SIG-M5 treated with dmso at 0.1 percent for 504 hours (cell line): Measurements from ENCODE around the gene RAB43.

Experiments
- DNase-seq: peaks from one replicate; lab custom pipeline; 2025; ENCODE audit not compliant: unreplicated experiment; lab: John Stamatoyannopoulos, UW

Gene RAB43

DNA sequence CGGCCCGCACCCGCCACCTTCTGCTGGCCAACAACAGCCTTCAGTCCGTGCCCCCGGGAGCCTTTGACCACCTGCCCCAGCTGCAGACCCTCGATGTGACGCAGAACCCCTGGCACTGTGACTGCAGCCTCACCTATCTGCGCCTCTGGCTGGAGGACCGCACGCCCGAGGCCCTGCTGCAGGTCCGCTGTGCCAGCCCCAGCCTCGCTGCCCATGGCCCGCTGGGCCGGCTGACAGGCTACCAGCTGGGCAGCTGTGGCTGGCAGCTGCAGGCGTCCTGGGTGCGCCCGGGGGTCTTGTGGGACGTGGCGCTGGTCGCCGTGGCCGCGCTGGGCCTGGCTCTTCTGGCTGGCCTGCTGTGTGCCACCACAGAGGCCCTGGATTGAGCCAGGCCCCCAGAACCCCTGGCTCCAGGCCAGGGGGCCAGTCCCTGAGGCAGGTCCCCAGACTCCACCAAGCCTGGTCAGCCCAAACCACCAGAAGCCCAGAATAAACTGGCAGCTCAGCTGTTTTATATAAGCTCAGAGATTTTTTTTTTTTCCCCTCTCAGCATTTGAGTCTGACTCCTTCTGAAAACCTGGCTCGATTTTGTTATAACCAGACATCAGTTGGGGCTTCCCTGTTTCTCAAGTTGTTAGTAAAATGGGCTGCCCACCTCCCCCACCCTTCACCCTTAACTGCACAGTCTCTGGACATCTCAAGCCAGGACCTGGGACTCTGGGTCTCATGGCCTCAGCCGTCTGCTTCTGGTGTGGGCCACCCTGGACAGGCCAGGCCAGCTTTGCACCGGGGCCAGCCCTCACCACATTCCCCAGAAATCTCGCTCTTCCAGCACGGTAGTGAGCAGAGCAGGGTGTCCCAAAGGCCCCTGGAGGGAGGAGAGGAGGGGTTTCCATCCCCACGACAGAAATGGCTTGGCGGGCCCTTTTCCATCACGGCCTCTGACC, 59.4 kb downstream of the RAB43 start:
- no peak for DNase-seq

DNA sequence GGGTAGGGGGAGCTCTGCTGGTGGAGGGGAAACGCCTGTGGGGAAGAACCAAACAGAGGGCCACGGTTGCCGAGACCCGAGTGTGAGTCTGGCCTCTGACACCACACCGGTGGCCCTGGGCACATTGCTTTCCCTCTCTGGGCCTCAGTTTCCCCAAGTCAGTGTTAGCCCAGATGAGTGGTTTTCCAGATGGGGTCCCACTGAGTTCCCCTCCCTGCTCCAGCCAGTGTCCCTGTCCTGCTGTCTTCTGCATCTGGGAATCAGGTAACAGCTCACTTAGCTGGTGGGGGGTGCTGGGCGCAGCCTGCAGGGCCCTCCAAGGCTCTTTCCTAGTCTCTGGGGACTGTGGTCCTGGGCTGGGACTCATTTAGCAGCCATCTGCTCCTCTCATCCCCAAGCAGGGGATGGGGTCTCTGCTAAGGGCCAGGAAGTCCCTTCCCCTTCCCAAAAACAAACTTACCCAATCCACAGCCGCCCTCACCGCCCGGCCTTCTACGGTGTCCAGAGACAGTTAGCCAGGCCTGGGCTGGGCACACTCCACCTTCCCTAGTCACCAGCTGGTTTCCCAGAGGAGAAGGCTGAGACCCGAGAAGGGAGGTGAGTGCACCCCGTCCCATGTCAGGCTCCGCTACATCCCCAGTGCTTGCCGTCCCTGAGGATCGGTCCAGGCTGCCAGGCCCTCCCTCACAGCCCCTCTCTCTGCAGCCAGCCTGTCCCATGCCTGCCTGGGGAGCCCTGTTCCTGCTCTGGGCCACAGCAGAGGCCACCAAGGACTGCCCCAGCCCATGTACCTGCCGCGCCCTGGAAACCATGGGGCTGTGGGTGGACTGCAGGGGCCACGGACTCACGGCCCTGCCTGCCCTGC, 60.3 kb downstream of the RAB43 start:
- DNase-seq, result no peak

DNA sequence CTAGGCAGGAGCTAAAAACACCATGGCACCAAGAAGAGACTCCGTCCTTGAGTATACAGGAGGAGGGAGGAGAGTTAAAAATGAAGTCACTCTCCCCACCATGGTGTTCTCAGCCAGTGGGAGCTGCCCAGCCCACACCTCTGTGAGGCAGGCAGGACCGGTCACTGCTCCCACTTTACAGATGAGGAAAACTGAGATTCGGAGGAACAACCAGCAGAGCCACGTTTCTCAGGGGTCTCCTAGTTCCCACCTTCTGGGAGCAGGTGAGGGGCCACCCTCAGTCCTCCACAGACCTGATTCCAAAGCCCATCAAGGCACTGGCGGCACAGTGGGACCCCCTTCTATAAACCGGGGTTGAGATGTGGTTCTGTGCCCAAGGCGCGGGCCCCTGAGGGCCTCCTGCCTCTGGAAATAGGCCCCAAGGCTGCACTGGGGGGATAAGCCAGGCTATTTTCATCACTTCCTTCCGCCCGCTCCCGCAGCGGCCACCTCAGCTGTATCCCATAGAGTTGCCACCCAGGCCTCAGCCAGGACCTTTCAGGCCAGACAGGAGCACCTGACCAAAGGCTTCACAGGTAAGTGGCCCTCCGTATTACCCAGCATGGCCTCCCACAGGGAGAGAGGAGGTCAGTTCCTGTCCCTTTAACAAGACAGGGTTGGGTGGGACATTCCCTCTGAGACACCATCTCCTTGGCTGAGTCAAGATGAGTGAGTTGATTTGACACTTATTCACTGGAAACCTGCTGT, 61.2 kb downstream of the RAB43 start, which contains the start of gene GP9:
TSS of gene GP9 (plus strand) at position 504 of the 747 bp plus-strand sequence. CDS start 961 bp downstream, outside the sequence.
- DNase-seq, result no peak

DNA sequence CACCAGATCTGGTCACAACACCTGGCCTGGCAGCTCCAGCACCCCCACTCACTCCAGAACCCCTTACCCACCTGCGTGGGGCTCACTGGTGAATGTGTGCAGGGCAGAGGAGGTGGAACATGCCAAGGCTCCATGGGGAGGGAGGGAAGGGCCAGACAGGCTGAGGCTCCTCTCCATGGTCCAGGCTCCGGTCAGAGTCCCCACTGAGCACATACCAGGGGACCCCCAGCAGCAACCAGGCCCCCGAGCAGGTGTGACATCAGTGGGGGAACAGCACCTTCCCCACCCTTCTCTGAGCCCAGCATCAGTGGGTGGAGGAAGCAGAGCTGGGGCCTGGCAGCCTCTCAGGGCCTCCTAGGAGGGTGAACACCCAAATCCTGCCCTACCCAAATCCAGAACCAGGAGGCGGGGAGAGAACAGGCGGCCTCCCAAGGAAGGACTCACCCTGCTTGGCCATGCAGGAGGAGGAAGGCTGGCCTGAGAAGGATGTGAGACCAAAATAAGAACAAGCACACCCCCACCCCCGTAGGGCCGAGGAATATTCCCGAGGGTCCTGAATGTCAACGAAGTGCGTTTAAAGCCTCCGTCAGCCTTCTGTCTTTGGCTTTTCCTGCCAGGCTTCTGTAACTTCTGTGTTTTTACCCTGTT, 62.2 kb downstream of the RAB43 start:
- no peak for DNase-seq

DNA sequence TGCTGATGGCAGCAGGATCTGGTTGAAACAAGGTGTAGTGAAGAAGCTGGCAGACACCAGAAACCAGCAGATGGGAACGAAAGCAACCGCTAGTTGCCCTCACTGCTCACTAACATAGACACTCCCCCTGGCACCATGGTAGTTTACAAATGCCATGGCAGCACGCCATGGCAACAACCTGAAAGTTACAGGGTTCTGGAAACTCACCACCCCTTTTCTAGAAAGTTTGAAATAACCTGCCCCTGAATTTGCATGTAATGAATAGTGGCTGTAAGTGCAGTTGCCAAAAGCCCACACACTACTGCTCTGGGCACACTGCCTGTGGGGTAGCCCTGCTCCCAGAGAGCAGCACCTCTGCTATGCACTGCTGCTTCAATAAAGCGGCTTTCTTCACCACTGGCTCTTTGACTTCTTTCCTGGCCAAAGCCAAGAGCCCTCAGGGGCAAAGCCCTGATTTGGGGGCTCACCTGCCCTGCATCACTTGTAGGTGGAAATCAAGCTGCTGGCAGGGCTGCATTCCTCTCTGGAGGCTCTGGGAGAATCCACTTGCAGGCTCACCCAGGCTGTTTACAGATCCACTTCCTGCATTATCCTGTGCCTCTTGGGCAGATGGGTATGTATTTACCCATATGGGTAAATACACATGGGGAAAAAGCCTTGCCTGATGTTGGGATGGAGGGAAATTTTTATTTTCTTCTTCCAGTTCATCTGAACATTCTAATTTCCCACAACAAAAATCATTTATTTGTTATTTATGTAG, 63.0 kb downstream of the RAB43 start:
- DNase-seq, result no peak

DNA sequence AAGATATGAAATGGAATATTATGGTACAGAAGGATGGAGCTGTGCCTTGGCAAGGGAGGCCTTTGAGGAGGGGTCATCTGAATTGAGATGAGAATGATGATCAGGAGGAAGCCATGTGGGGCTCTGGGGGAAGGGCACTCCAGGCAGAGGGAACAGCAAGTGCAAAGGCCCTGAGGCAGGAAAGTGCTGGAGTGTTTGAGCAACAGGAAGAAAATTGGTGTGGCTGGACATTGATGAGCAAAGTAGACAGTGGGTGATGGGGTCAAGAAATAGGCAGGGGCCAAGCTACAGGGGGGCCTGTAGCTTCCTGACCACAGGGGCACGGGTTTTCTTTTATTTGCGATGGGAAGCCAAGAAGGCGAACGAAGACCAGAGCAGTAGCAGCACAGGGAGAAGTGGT, 64.4 kb downstream of the RAB43 start:
- DNase-seq, result no peak

DNA sequence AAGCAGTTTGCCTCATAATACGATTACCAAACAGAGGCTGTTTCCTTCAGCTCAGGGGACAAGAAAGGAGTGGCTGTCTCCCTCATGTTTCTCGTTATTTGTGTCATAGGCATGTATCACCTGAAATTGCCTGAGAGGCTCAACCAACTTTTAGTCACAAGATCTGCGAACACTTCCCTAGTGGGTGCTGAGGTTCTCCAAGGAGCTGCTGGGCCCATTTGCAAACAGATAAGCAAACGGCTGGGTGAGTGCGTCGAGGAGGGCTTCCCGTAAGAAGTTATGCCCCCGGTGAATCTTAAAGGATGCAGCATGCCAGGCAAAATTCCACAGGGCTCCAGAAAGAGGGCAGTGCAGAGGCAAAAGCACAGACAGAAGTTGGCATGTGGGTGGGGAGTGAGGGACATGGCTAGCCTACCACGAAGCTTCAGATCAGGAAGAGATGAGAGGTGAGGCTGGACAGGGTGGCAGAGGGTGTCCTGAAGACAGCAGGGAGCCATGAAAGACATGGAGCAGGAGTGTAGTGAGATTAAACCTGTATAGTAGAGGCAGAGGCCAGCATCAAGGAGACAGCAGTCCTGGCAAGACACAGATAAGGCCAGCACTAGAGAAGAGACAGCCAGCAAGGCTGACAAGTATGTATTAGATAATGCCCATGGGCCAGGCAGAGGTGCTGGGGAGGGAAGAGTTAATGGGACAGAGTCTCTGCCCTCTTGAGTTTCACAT, 65.0 kb downstream of the RAB43 start:
- DNase-seq, result no peak

DNA sequence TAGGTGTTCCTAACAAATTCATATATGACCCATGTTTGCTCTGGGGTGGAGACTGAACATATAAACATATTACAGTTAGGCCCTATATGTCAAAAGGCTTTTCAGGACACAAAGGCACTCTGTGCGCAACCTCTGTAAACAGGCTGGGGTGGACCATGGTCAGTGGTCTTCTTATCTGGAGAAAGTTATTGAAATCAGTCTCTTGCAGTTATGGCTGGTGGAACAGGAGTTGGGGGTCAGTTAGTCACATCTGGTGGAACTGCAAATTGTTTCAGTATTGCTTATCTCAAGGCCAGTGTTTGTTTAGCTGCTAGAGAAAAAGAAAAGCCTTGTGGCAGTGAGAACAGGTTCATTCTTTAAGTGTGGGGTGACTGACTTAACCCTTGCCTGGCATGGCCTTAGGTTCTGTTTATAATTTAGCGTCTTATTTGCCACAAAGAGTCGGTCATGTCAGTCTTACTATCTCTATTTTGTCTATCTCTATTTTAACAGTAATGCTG, 66.9 kb downstream of the RAB43 start:
- DNase-seq, result no peak

DNA sequence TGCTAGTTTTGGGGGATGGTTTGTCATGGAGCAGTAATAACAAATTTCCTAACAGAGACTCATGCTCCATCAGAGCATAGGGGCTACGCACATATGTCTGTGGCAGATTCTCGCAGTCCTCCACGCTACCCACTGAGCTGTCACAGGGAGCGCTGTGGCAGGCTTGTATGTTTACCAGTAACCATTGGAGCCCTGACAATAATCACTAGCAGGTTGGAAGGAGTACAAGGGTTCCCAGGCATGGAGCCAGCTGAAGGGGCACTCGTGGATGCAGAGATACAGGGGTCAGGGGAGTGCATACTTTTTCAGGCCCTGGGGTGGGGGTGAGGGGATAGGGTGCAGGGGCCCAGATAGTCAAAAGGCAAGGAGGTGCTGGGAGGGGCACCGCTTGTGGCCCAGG, 68.9 kb downstream of the RAB43 start:
- no peak for DNase-seq

DNA sequence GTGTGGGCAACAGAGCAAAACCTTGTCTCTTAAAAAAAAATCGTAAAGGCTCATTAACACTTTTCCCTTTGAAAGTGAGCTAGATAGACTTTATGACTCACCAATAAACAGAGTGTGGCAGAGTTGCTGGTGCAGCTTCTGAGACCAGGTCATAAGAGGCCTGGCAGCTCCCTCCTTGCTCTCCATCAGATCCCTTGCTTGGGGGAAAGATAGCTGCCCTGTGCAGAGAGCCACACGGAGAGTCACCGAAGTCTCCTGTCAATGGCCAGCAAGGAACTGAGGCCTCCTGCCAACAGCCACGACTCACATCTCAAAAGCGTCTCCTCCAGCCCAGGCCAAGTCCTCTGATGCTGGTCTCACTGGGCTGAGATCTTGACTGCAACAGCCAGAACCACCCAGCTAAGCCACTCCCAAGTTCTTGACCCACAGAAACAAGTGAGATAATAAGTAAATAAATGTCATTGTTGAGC, 69.7 kb downstream of the RAB43 start:
- no peak for DNase-seq

DNA sequence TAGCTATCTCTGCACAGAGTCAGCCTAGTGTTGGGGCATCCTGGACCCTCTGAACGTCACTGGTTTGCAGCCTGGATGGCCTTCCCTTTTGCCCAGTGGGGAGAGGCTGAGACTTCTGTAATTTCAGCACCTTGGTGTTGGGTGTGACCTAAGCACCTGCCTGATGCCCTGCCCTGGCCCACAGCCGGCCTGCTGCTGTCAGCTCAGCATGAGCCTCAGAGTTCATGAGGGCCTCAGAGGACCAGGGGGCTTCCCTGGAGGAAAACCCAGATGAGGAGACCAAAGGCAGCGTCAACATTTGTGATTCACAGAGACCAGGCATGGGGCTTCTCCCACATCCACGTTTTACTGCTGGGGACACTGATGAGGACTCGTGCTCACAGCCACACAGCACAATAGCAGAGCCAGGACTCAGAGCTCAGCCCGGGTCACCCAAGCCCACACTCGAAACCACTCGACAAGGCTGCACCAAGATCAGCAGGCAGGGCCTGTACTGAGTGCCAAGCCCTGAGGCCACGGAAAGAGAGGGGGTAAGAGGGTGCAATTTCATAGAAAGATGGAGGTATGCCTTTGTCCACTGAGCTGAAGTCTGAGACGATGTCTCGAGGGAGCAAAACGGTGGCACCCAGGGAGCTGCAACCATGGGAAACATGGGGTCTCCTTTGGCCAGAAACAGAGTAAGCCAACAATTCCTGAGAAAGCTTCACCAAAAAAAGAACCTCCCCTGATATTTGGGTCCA, 70.9 kb downstream of the RAB43 start:
- no peak for DNase-seq

DNA sequence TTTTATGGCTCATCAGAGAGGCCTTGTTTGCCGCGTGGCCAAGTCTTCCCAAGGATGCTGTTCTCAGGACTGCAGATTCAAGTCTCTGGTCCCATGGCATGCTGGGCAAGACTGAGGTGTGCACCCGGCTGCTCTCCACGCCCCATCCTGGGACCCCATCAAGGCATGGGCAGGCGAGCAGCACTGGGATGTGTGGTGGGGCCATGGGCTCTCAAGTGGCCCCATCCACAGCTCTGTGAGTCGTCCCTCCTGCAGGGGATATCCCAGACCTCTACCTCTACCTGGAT, 74.1 kb downstream of the RAB43 start:
- DNase-seq, result no peak

DNA sequence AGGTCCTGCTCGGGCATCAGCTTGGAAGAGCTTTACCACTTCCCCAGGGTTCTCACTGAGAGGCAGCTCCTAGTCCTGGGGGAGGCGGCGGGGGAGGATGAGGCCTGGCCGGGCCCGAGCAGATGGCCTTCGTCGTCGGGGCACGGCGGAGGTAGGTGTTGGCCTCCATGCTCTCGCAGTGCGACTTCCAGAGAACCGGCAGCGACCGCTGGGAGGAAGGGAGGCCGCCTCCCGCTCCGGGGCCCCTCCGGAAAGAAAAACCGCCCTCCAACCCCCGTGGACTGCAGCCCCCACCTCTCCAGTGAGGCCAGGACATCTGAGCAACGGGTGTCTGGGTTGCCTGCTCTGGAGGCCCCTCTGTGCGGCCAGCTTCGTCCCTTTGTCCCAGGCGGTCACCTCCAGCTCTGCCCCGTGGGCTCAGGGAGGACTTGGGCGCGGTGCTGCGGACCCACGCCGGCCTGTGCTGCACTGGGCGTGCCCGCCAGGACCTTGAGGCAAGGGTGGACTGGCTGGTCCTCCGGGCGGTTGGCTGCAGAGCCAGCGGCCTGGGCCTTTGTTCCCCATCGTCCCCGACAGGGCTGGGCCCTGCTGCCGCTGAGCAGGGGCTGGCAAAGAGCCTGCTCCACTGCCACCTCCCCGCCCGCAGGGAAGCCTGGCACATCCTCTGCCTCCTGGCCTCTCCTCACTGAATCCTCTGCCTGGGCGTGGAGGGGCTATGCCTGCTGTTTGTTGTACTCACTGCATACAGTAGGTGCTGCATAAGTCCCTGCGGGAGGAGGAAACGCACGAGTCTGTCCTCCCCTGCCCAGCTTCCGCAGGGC, 74.7 kb downstream of the RAB43 start:
- no peak for DNase-seq

DNA sequence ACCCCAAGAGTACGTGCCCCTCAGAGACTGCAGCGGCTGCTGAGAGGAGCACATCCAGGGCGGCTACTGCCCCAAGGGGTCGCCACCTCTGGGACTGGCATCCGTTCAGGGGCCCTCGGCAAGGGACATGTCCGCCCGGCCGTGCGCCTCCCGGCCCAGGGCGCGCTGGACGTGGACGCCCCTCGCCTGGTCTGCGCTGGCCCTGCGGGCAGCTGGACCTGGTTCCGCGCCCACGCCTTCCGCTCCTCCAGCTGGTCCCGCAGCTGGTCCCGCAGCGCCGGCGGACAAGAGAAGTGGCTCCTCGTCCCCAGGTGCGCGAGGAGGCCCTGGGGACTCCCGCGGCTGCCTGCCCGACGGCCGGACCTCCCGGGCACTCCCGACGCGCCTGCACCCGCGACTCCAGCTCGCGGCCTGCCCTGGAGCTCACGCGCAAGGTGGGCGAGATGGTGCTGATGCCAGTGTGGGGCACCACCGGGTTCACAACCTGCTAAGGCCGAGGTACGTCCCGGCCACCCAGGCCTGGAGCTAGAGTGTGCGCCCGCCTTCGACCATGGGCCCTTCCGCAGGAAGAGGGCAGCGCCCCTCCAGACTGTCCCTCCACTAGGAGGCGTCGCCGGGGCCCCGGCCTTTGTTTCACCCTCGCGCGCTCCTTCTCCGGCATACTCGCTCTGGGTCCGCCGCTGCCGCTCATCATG, 75.4 kb downstream of the RAB43 start:
- no peak for DNase-seq

DNA sequence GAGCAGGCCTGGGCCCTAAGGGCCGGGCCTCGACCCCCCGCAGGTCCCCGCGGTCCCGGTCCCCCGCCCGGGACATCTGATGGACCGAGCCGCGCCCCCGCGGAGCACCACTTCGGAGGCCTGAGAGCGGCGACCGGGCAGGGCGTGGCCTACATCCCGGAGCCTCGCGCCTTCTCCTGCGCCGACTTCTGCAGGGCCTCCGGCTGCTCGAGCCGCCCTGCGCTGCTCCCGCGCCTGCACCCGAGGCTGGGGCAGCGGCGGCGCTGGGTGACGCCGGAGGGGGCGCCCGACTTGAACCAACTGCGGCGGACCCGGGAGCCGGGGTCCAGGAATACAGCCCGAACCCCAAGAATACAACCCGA, 75.9 kb downstream of the RAB43 start:
- no peak for DNase-seq

DNA sequence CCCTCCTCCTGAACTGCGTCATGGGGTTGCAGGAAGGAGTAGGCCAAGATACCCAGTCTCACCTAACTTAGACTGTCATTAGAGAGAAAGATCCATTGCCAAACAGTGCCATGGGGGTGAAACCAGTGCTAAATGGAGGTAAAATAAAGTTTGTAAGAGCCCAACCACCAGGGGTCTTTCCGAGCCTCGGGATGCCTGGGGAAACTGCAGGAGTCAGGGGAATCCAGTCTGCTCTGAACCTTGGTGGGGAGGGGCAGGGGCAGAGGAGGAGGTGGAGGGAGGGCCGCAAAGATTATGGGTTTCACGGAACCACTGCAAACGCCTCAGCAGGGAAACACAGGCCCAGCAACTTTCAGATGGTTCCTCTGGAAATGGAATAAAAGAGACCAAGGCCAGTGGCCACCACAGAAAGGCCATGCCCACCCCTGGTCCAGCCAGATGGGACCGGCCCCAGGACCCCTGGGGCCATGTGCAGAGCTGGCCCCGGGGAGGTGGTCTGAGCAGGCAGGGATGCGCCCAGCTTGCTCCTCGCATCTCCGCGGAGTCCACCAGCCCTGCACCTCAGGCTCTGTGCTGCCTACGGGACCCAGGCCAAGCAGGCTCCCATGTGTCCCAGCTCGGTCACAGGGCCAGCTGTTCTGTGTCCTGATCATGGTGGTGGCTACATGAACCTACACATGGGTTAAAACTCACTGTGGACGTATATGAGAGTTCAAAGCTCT, 80.9 kb downstream of the RAB43 start:
- DNase-seq, result no peak

DNA sequence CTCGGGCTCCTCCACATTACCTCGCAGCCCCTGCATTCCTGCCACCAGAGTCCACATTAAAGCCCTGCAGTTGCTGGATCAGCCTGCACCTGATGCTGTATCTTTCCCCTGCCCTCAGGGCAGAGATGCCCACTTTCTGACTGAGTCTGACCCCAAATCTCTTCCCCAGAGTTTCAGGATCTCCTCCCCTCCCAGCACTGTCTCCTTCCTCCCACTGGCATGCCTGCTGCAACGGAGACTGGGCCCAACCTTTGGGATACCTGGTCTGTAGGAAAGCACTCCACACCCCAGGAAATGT, 81.6 kb downstream of the RAB43 start:
- DNase-seq, result no peak
